GM23248 (cell line): ENCODE data around the gene C1QA. TPM values are rescaled to one million over a fixed set of nuclear protein-coding genes. Genes with fewer than 3 reads are reported as not detected.
A peak's percentile ranks its signal among the peaks of the same experiment; 100 is the strongest.
"Not testable (repeated sequence)": the region's sequence is repeated elsewhere in the genome, so short reads cannot be mapped to it uniquely, and the experiment has no call there.

Experiments
- DNase-seq: peaks from one replicate; pipeline ENCODE4 v3.0.0-alpha.2; 2015
- H2AFZ ChIP-seq: fragments of 200-600 bp; sonication (generic); 2 replicates; pipeline ENCODE4 v1.6.1; 2016; ENCODE audit warnings: antibody characterized with exemption
- H3F3A ChIP-seq: fragments of 200-600 bp; sonication (generic); 2 replicates; pipeline ENCODE4 v1.6.1; 2016; ENCODE audit warnings: mild to moderate bottlenecking, antibody characterized with exemption, mixed run types; ENCODE audit not compliant: insufficient read depth
- H3K27ac ChIP-seq: fragments of 200-600 bp; sonication (generic); 2 replicates; pipeline ENCODE4 v1.5.1; 2016; ENCODE audit warnings: mild to moderate bottlenecking
- H3K27me3 ChIP-seq: fragments of 200-600 bp; sonication (generic); replicated peaks from 2 replicates; pipeline ENCODE4 v1.6.1; 2016; ENCODE audit warnings: mild to moderate bottlenecking; ENCODE audit not compliant: insufficient read depth
- H3K36me3 ChIP-seq: fragments of 200-600 bp; sonication (generic); 2 replicates; pipeline ENCODE4 v1.6.1; 2016; ENCODE audit warnings: low read depth, mild to moderate bottlenecking
- H3K4me1 ChIP-seq: fragments of 200-600 bp; sonication (generic); 2 replicates; pipeline ENCODE4 v1.6.1; 2016; ENCODE audit warnings: mild to moderate bottlenecking; ENCODE audit not compliant: insufficient read depth
- H3K4me2 ChIP-seq: fragments of 200-600 bp; sonication (generic); one replicate; pipeline ENCODE4 v1.6.1; 2016; ENCODE audit warnings: mild to moderate bottlenecking; ENCODE audit not compliant: unreplicated experiment
- H3K4me3 ChIP-seq: fragments of 200-600 bp; sonication (generic); 2 replicates; pipeline ENCODE4 v1.5.1; 2016; ENCODE audit warnings: mild to moderate bottlenecking
- H3K79me2 ChIP-seq: fragments of 200-600 bp; sonication (generic); 2 replicates; pipeline ENCODE4 v1.6.1; 2016; ENCODE audit warnings: mild to moderate bottlenecking; ENCODE audit not compliant: insufficient read depth
- H3K9ac ChIP-seq: fragments of 200-600 bp; sonication (generic); 2 replicates; pipeline ENCODE4 v1.6.1; 2016; ENCODE audit warnings: mild to moderate bottlenecking
- H3K9me2 ChIP-seq: fragments of 200-600 bp; sonication (generic); 2 replicates; pipeline ENCODE4 v1.6.1; 2016; ENCODE audit warnings: mixed run types, mild to moderate bottlenecking, moderate library complexity; ENCODE audit not compliant: insufficient read depth
- H3K9me3 ChIP-seq: fragments of 200-600 bp; sonication (generic); one replicate; pipeline ENCODE4 v1.6.1; 2017; ENCODE audit warnings: low read depth
- H4K20me1 ChIP-seq: fragments of 200-600 bp; sonication (generic); 2 replicates; pipeline ENCODE4 v1.6.0; 2016; ENCODE audit not compliant: insufficient read depth
- EZH2 ChIP-seq: fragments of 200-600 bp; sonication (generic); IDR thresholded peaks from 2 replicates; pipeline ENCODE4 v1.6.1; 2018; ENCODE audit warnings: antibody characterized with exemption, mild to moderate bottlenecking; ENCODE audit not compliant: insufficient read depth, poor library complexity, severe bottlenecking
- EZH2phosphoT487 ChIP-seq: fragments of 200-600 bp; sonication (generic); IDR thresholded peaks from 2 replicates; pipeline ENCODE4 v1.6.1; 2018; ENCODE audit warnings: antibody characterized with exemption, moderate library complexity, mild to moderate bottlenecking, low read depth; ENCODE audit not compliant: insufficient read depth
- WGBS, 2 experiments: methylation state at CpG; one replicate each; pipeline ENCODE4 v1.1.6; 2015 to 2017; ENCODE audit warnings: low lambda C conversion rate in 2 of 2, low coverage in 1 of 2; ENCODE audit errors: missing lambda C conversion rate in 2 of 2; 5-methylcytosine and 5-hydroxymethylcytosine counted together
- in situ Hi-C: fragments of 300-500 bp; cut with MboI; formaldehyde crosslinking; loops from 2 replicates; pipeline ENCODE4 v1.15.0; 2020
- polyA plus RNA-seq: library from polyadenylated mRNA; unstranded; fragments of >200 nt; fragmentation: Nextera tagmentation; extraction: Ambion mirVana; gene quantifications from 2 replicates; pipeline ENCODE4 v1.2.1, GENCODE V29; 2016
- total RNA-seq: library from RNA; depleted of rRNA; stranded (reverse); fragments of >200 nt; shearing (Covaris generic); gene quantifications from 2 replicates; pipeline ENCODE4 v1.2.3, GENCODE V29; 2014

C1QA gene
- total and polyA plus RNA-seq, 2 experiments from 2014 or later = not detected

- no peak for TF ChIP-seq EZH2phosphoT487
- no peak for TF ChIP-seq EZH2
- no peak for DNase-seq
- H3K9me3 ChIP-seq = no peaks in the 10 kb centered on the region
- H3K4me2 ChIP-seq = no peak overlapping the region
- H3K27ac ChIP-seq = no peak overlapping the region
- no peaks in the 10 kb centered on the region for H3K36me3 ChIP-seq
- H3K79me2 ChIP-seq = no peaks in the 10 kb centered on the region
- H3K9me2 ChIP-seq = no peaks in the 10 kb centered on the region
- no peaks in the 10 kb centered on the region for H4K20me1 ChIP-seq
- H3K4me1 ChIP-seq = no peaks in the 10 kb centered on the region
- no peak overlapping the region for H3K4me3 ChIP-seq
- no peaks in the 10 kb centered on the region for H3F3A ChIP-seq
- no peak overlapping the region for H2AFZ ChIP-seq
- H3K27me3 ChIP-seq = peaks cover 65% of the 10 kb centered on the region
- no peak overlapping the region for H3K9ac ChIP-seq
- in situ Hi-C loops = no loop called here
- 31% methylated on average over 12 of the region's 12 CpGs for WGBS, 2 experiments
Measured at GRCh38 chr1:22670352-22670975, 34.0 kb downstream of the C1QA start.

GRCh38 chr1:22671999-22672398 lies 35.6 kb downstream of the C1QA start:
- TF ChIP-seq EZH2phosphoT487 (no peak), EZH2 (no peak)
- no peaks in the 10 kb centered on the region for H3K4me1 ChIP-seq
- H3K4me2 ChIP-seq = no peak overlapping the region
- no peaks in the 10 kb centered on the region for H3F3A ChIP-seq
- 60 to 61% methylated on average over 4 of the region's 4 CpGs for WGBS, 2 experiments
- no peaks in the 10 kb centered on the region for H3K79me2 ChIP-seq
- no peaks in the 10 kb centered on the region for H3K36me3 ChIP-seq
- peaks cover 59% of the 10 kb centered on the region for H3K27me3 ChIP-seq
- in situ Hi-C loops = no loop called here
- H3K9me2 ChIP-seq = no peaks in the 10 kb centered on the region
- H4K20me1 ChIP-seq = no peaks in the 10 kb centered on the region
- no peak overlapping the region for H3K9ac ChIP-seq
- no peak for DNase-seq
- no peak overlapping the region for H3K4me3 ChIP-seq
- H3K27ac ChIP-seq = no peak overlapping the region
- no peaks in the 10 kb centered on the region for H3K9me3 ChIP-seq
- no peak overlapping the region for H2AFZ ChIP-seq

- Histone ChIP-seq H3K27ac (no peak overlapping the region), H3K9me2 (no peaks in the 10 kb centered on the region), H3K4me1 (no peaks in the 10 kb centered on the region), H3K79me2 (no peaks in the 10 kb centered on the region), H3K4me2 (no peak overlapping the region), H3K36me3 (no peaks in the 10 kb centered on the region), H3K9ac (no peak overlapping the region), H4K20me1 (no peaks in the 10 kb centered on the region), H3K9me3 (no peaks in the 10 kb centered on the region), H2AFZ (no peak overlapping the region), H3K27me3 (peaks cover 42% of the 10 kb centered on the region), H3F3A (peaks cover under 1% of the 10 kb centered on the region; the same call in 1 of the 2 replicates), H3K4me3 (no peak overlapping the region)
- in situ Hi-C loops = no loop called here
- TF ChIP-seq EZH2 (no peak), EZH2phosphoT487 (no peak)
- peak; percentile 80 for DNase-seq
- WGBS, 2 experiments = 3 to 9% methylated on average over 16 to 17 of the region's 17 CpGs
Measured at GRCh38 chr1:22673486-22674409, 37.3 kb downstream of the C1QA start.

GRCh38 chr1:22674410-22674749 lies 38.0 kb downstream of the C1QA start:
- H3F3A ChIP-seq = peaks cover 4% of the 10 kb centered on the region; the same call in 1 of the 2 replicates
- no peak overlapping the region for H3K9ac ChIP-seq
- H3K36me3 ChIP-seq = no peaks in the 10 kb centered on the region
- in situ Hi-C loops = no loop called here
- TF ChIP-seq EZH2 (no peak), EZH2phosphoT487 (no peak)
- no peak overlapping the region for H3K27ac ChIP-seq
- 7 to 17% methylated on average over 1 of the region's 1 CpG for WGBS, 2 experiments
- H2AFZ ChIP-seq = no peak overlapping the region
- H3K9me3 ChIP-seq = no peaks in the 10 kb centered on the region
- no peaks in the 10 kb centered on the region for H3K9me2 ChIP-seq
- peaks cover 42% of the 10 kb centered on the region for H3K27me3 ChIP-seq
- H3K4me3 ChIP-seq = no peak overlapping the region
- H3K4me2 ChIP-seq = no peak overlapping the region
- DNase-seq = no peak
- H3K79me2 ChIP-seq = no peaks in the 10 kb centered on the region
- H4K20me1 ChIP-seq = no peaks in the 10 kb centered on the region
- no peaks in the 10 kb centered on the region for H3K4me1 ChIP-seq

GRCh38 chr1:22676151-22676550 lies 39.7 kb downstream of the C1QA start:
- peaks cover 25% of the 10 kb centered on the region for H3K27me3 ChIP-seq
- in situ Hi-C loops, H3K9me2 ChIP-seq, H3K79me2 ChIP-seq, H3K4me2 ChIP-seq, H3K27ac ChIP-seq, H3K9me3 ChIP-seq, DNase-seq, H4K20me1 ChIP-seq, H3K4me3 ChIP-seq, H3K36me3 ChIP-seq, H2AFZ ChIP-seq, H3F3A ChIP-seq, H3K4me1 ChIP-seq, H3K9ac ChIP-seq: not testable (repeated sequence)
- 91 to 94% methylated on average over 15 of the region's 15 CpGs for WGBS, 2 experiments
